Loucy (cell line): Measurements from ENCODE around the gene TRIM39.

ENCODE experiments used
- EZH2phosphoT487 ChIP-seq: fragments of 200-600 bp; IDR thresholded peaks from 2 replicates; pipeline ENCODE4 v1.6.1; 2018; ENCODE audit warnings: antibody characterized with exemption, mild to moderate bottlenecking, moderate library complexity, borderline replicate concordance
- TF ChIP-seq, protein P1 (sequence below): fragments of 200-600 bp; sonication (generic); conservative IDR thresholded peaks from 2 replicates; pipeline ENCODE4 v1.5.1; 2014; ENCODE audit warnings: mild to moderate bottlenecking, antibody characterized with exemption, low read length

DNA sequence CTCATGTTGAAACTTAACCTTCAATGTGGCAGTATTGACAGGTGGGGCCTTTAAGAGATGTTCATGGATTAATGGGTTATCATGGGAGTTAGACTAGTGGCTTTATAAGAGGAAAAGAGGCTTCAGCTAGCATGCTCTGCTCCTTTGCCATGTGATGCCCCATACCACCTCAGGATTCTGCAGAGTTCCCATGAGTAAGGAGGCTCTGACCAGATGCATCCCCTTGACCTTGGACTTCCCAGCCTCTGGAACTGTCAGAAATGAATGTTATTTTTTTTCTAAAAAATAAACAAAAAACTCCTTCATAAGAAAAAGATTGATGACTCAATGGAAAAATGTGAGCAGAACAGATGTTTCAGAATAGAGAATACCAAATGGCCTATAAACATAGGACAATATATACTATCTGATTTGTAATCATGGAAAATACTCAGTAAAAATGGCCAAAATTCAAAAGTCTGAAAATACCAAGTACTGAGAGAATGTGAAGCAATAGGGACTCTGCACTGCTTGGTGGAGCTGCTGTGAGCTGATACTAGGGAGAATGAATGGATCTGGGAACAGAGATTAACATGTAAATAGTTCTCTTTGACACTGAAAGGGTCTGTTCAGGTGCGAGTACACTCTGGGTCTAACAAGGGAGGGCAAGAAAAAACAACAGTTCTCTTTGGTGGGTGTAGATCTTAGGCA lies 7.4 kb upstream of the TRIM39 start:
- TF ChIP-seq, protein P1, sequence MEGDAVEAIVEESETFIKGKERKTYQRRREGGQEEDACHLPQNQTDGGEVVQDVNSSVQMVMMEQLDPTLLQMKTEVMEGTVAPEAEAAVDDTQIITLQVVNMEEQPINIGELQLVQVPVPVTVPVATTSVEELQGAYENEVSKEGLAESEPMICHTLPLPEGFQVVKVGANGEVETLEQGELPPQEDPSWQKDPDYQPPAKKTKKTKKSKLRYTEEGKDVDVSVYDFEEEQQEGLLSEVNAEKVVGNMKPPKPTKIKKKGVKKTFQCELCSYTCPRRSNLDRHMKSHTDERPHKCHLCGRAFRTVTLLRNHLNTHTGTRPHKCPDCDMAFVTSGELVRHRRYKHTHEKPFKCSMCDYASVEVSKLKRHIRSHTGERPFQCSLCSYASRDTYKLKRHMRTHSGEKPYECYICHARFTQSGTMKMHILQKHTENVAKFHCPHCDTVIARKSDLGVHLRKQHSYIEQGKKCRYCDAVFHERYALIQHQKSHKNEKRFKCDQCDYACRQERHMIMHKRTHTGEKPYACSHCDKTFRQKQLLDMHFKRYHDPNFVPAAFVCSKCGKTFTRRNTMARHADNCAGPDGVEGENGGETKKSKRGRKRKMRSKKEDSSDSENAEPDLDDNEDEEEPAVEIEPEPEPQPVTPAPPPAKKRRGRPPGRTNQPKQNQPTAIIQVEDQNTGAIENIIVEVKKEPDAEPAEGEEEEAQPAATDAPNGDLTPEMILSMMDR = no peak
- TF ChIP-seq EZH2phosphoT487 = no peak
